Neutrophil (primary cell): ENCODE data around the gene ABHD15.

Source experiments
- H3K27ac ChIP-seq: fragments of 200-600 bp; sonication (generic); 2 replicates; pipeline ENCODE4 v1.5.1; 2016; ENCODE audit warnings: mild to moderate bottlenecking, moderate library complexity
- H3K27me3 ChIP-seq: fragments of 200-600 bp; sonication (generic); 2 replicates; pipeline ENCODE4 v1.6.0; 2016; ENCODE audit warnings: mild to moderate bottlenecking
- H3K36me3 ChIP-seq: fragments of 200-600 bp; sonication (generic); 2 replicates; pipeline ENCODE4 v1.5.1; 2017
- H3K4me1 ChIP-seq, 2 experiments: fragments of 200-600 bp in 1 of 2; sonication (generic) in 1 of 2; 1 replicate in 1 of 2; 2 replicates in 1 of 2; pipeline versions ENCODE4 v1.5.1 to v1.6.1; 2013 to 2016; ENCODE audit warnings: low read depth in 1 of 2, low read length in 1 of 2, mild to moderate bottlenecking in 1 of 2, moderate library complexity in 1 of 2; ENCODE audit not compliant: control insufficient read depth in 1 of 2, insufficient read depth in 1 of 2
- H3K4me3 ChIP-seq, 2 experiments: fragments of 200-600 bp in 1 of 2; sonication (generic) in 1 of 2; 1 replicate in 1 of 2; 2 replicates in 1 of 2; pipeline ENCODE4 v1.5.1; 2013 to 2016; ENCODE audit warnings: low read depth in 1 of 2, low read length in 1 of 2, mild to moderate bottlenecking in 1 of 2, moderate library complexity in 1 of 2
- H3K9me3 ChIP-seq: fragments of 200-600 bp; sonication (generic); 2 replicates; pipeline ENCODE4 v1.5.1; 2016
- TF ChIP-seq, protein P1 (sequence below): fragments of 200-600 bp; sonication (generic); IDR thresholded peaks from 2 replicates; pipeline ENCODE4 v1.5.1; 2016; ENCODE audit warnings: antibody characterized with exemption

The ABHD15 gene

DNA sequence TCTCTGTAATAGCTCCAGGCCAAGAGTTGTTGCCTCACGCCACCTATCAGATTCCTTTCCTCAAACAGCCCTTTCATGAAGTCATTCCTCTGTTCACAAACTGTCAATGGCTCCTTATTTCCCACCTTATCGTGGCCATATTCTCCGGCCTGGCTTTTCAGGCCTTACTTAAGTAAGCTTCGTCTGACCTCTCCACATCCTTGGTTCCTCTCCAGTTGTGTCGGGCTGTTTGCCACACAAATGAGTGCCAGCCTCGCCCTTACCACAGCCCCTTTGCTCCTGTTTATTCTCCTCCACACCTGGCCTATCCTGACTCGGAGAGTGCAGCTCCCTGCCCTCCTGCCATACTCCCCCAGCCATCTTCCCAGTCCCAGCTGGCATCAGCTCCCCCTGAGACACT, 3.7 kb upstream of the ABHD15 start:
- Histone ChIP-seq H3K27me3 (peaks cover 52% of the 10 kb centered on the region), H3K36me3 (peaks cover 19% of the 10 kb centered on the region), H3K27ac (no peak overlapping the region), H3K4me3 (no peak overlapping the region), H3K9me3 (no peaks in the 10 kb centered on the region), H3K4me1 (peaks cover 33 to 43% of the 10 kb centered on the region in 2 experiments)
- TF ChIP-seq, protein P1, sequence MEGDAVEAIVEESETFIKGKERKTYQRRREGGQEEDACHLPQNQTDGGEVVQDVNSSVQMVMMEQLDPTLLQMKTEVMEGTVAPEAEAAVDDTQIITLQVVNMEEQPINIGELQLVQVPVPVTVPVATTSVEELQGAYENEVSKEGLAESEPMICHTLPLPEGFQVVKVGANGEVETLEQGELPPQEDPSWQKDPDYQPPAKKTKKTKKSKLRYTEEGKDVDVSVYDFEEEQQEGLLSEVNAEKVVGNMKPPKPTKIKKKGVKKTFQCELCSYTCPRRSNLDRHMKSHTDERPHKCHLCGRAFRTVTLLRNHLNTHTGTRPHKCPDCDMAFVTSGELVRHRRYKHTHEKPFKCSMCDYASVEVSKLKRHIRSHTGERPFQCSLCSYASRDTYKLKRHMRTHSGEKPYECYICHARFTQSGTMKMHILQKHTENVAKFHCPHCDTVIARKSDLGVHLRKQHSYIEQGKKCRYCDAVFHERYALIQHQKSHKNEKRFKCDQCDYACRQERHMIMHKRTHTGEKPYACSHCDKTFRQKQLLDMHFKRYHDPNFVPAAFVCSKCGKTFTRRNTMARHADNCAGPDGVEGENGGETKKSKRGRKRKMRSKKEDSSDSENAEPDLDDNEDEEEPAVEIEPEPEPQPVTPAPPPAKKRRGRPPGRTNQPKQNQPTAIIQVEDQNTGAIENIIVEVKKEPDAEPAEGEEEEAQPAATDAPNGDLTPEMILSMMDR, result no peak

- Histone ChIP-seq H3K36me3 (peaks cover 8% of the 10 kb centered on the region), H3K27me3 (peaks cover 63% of the 10 kb centered on the region), H3K4me3 (peak overlapping the region; percentile 72 to 73), H3K4me1 (peaks cover 35 to 45% of the 10 kb centered on the region in 2 experiments), H3K9me3 (no peaks in the 10 kb centered on the region), H3K27ac (peak overlapping the region; percentile 25)
- TF ChIP-seq, protein P1, result no peak
These were observed 2.6 kb upstream of the ABHD15 start for GRCh38 chr17:29569245-29569950.

DNA sequence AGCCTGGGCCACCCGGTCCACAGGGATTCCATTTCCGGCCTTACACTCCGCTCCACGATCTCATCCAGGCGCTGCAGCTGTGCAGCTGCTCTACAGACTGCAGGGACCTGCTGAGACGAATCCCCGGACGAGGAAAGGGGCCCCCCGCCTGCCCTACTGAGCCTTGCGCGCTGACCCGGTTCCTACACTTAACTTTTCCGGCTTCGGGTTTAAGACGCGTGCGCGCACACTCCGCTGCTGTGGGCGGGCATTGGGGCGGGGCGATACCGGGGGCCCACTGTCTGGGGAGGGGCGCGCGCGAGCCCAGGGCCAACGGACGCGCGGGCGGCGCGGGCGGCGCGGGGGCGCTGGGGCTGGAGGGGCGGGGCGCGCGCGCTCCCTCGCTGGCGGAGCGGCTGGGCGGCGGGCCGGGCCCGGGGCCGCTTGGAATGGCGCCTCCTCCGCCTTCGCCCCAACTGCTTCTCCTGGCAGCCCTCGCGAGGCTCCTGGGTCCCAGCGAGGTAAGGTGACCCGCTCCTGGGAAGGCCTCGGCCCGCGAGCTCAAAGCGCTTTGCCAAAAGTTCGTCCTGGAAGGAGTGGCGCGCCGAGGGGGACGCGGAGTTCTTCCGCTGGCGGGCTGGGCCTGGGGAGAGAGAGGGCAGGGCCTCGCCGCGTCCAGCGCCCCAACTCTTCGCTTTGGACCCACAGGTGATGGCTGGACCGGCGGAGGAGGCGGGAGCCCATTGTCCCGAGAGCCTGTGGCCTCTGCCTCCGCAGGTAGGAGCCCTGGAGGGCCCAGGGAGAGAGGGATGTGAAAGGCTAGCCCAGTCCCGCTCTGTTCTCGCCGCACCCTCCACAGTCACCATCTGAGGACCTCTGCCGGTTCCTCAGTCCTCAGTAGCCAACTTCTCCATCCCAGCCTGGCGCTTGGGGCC, 1.8 kb upstream of the ABHD15 start, which contains the start of gene TP53I13:
Gene TP53I13 (plus strand): TSS at position 371 of the 914 bp plus-strand sequence. CDS start 58 bp downstream, at position 429.
- H3K4me3 ChIP-seq, result peak within 1 kb of the TSS; percentile 72 to 73
- H3K36me3 ChIP-seq, result peaks cover 3% of the 10 kb centered on the region
- peaks cover 35 to 45% of the 10 kb centered on the region in 2 experiments for H3K4me1 ChIP-seq
- TF ChIP-seq, protein P1, result no peak
- no peaks in the 10 kb centered on the region for H3K9me3 ChIP-seq
- H3K27ac ChIP-seq, result peak within 1 kb of the TSS; percentile 25
- H3K27me3 ChIP-seq, result peaks cover 65% of the 10 kb centered on the region

- H3K4me3 ChIP-seq, result peak overlapping the region; percentile 72 to 73
- H3K36me3 ChIP-seq, result no peaks in the 10 kb centered on the region
- H3K4me1 ChIP-seq, result peaks cover 35 to 42% of the 10 kb centered on the region in 2 experiments
- no peaks in the 10 kb centered on the region for H3K9me3 ChIP-seq
- TF ChIP-seq, protein P1, result no peak
- no peak overlapping the region for H3K27ac ChIP-seq
- H3K27me3 ChIP-seq, result peaks cover 63% of the 10 kb centered on the region
These were observed 905 bp upstream of the ABHD15 start for GRCh38 chr17:29567554-29568330.

DNA sequence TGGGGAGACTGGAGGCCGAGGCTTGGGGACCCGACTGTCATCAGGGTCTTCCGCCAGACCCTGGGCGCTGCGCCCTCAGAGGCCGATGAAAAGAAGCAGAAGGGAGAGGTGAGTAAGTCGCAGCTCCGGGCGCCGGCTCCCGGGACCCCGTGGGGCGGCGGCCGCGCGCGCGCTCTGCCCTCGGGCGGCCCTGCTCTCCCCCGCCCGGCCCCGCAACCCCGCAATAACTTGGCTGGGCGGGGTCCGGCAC, 392 bp upstream of the ABHD15 start:
- H3K4me3 ChIP-seq, result peak overlapping the region; percentile 72 to 73
- TF ChIP-seq, protein P1, result no peak
- peaks cover 58% of the 10 kb centered on the region for H3K27me3 ChIP-seq
- H3K27ac ChIP-seq, result no peak overlapping the region
- H3K4me1 ChIP-seq, result peaks cover 35 to 38% of the 10 kb centered on the region in 2 experiments
- H3K36me3 ChIP-seq, result no peaks in the 10 kb centered on the region
- no peaks in the 10 kb centered on the region for H3K9me3 ChIP-seq
